Endothelial cell of umbilical vein (primary cell): ENCODE measurements around the gene TANGO2. TPM values are rescaled to one million over a fixed set of nuclear protein-coding genes. Genes with fewer than 3 reads are reported as not detected.

Experiments
- BruUV-seq: library from RNA; stranded (reverse); fragments of 400-500 nt; replicated peaks from 2 replicates; lab custom pipeline; 2021; lab: Mats Ljungman, UMichigan
- CTCF ChIA-PET: fragments of 300-600, 350-600 bp; sonication (Branson Sonifier 250); formaldehyde crosslinking; loops from one replicate; lab custom pipeline; 2021; ENCODE audit warnings: antibody characterized with exemption, inconsistent platforms; lab: Charles Lee
- POLR2A ChIA-PET: fragments of 300-600, 350-600 bp; sonication (Branson Sonifier 250); formaldehyde crosslinking; loops from one replicate; lab custom pipeline; 2021; ENCODE audit warnings: antibody characterized with exemption, inconsistent platforms; lab: Charles Lee
- DNase-seq: peaks from one replicate; pipeline ENCODE4 v3.0.0-alpha.2; 2011; ENCODE audit warnings: low read depth, low spot score
- FAIRE-seq: peaks from 2 replicates; lab custom pipeline; 2011; peaks lifted over from hg19 to GRCh38; lab: Jason Lieb, UNC
- H2AFZ ChIP-seq: 2 replicates; pipeline ENCODE4 v1.6.0; 2012; ENCODE audit warnings: low read depth, low read length, control low read depth, inconsistent platforms
- H3K27ac ChIP-seq: 2 replicates; pipeline ENCODE4 v1.5.1; 2011; ENCODE audit warnings: low read depth, mild to moderate bottlenecking, control low read depth, low read length, moderate library complexity; ENCODE audit not compliant: insufficient read depth
- H3K27me3 ChIP-seq, 2 experiments: 2 replicates each; pipeline versions ENCODE4 v1.6.0 to v1.6.1; 2011; ENCODE audit warnings: low read length in 2 of 2, mixed read lengths in 1 of 2; ENCODE audit not compliant: control insufficient read depth in 2 of 2, insufficient read depth in 2 of 2
- H3K36me3 ChIP-seq, 2 experiments: 2 replicates in 1 of 2; 3 replicates in 1 of 2; pipeline ENCODE4 v1.5.1; 2011; ENCODE audit warnings: low read length in 2 of 2, mild to moderate bottlenecking in 1 of 2, moderate library complexity in 1 of 2; ENCODE audit not compliant: control insufficient read depth in 2 of 2, insufficient read depth in 2 of 2; ENCODE audit errors: extremely low read depth in 1 of 2
- H3K4me1 ChIP-seq: 3 replicates; pipeline ENCODE4 v1.5.1; 2011; ENCODE audit warnings: mild to moderate bottlenecking, low read length; ENCODE audit not compliant: control insufficient read depth, insufficient read depth; ENCODE audit errors: extremely low read depth
- H3K4me2 ChIP-seq: 2 replicates; pipeline ENCODE4 v1.6.1; 2011; ENCODE audit warnings: low read length, control low read depth, mixed read lengths; ENCODE audit not compliant: insufficient read depth
- H3K4me3 ChIP-seq, 3 experiments: fragments of 200-600 bp in 1 of 3; sonication (generic), shearing (Covaris generic) in 1 of 3; replicated peaks in 1 of 3; 2 replicates each; pipeline ENCODE4 v1.5.1; 2011 to 2016; ENCODE audit warnings: control low read depth in 3 of 3, low read length in 3 of 3, mild to moderate bottlenecking in 2 of 3, inconsistent platforms in 1 of 3, low read depth in 1 of 3, moderate library complexity in 1 of 3; ENCODE audit not compliant: insufficient read depth in 1 of 3
- H3K79me2 ChIP-seq: 2 replicates; pipeline ENCODE4 v1.6.0; 2012; ENCODE audit warnings: low read length, inconsistent platforms; ENCODE audit not compliant: control insufficient read depth, insufficient read depth
- H3K9ac ChIP-seq: replicated peaks from 2 replicates; pipeline ENCODE3; 2011; ENCODE audit warnings: low read length, control low read depth; ENCODE audit not compliant: insufficient read depth; ENCODE audit errors: extremely low read depth
- H3K9me1 ChIP-seq: replicated peaks from 3 replicates; pipeline ENCODE4 v1.6.0; 2011; ENCODE audit warnings: mild to moderate bottlenecking, low read length; ENCODE audit not compliant: control insufficient read depth, insufficient read depth; ENCODE audit errors: extremely low read depth
- H3K9me3 ChIP-seq: replicated peaks from 2 replicates; pipeline ENCODE4 v1.5.1; 2012; ENCODE audit warnings: low read length, inconsistent platforms; ENCODE audit not compliant: control insufficient read depth, insufficient read depth
- H4K20me1 ChIP-seq: replicated peaks from 2 replicates; pipeline ENCODE3; 2011; ENCODE audit warnings: mild to moderate bottlenecking, low read length; ENCODE audit not compliant: control insufficient read depth, insufficient read depth; ENCODE audit errors: extremely low read depth
- EZH2 ChIP-seq: IDR thresholded peaks from 2 replicates; pipeline ENCODE4 v1.6.1; 2012; ENCODE audit warnings: borderline replicate concordance, low read depth, mild to moderate bottlenecking, moderate library complexity, low read length, inconsistent platforms; ENCODE audit not compliant: severe bottlenecking
- FOS ChIP-seq: IDR thresholded peaks from 2 replicates; pipeline ENCODE4 v1.6.1; 2011; ENCODE audit warnings: mild to moderate bottlenecking, low read length, moderate library complexity, borderline replicate concordance; ENCODE audit not compliant: insufficient read depth
- GATA2 ChIP-seq: IDR thresholded peaks from 2 replicates; pipeline ENCODE4 v1.7.0; 2011; ENCODE audit warnings: low read depth, mild to moderate bottlenecking, moderate library complexity, mixed read lengths, low read length; ENCODE audit not compliant: insufficient read length, insufficient read depth
- JUN ChIP-seq: IDR thresholded peaks from 2 replicates; pipeline ENCODE4 v1.6.1; 2011; ENCODE audit warnings: borderline replicate concordance, low read depth; ENCODE audit not compliant: insufficient read length, insufficient read depth
- MYC ChIP-seq: IDR thresholded peaks from one replicate; pipeline ENCODE4 v1.6.1; 2011; ENCODE audit warnings: mild to moderate bottlenecking, low read depth, low read length
- POLR2A ChIP-seq: IDR thresholded peaks from 2 replicates; pipeline ENCODE4 v1.6.1; 2012; ENCODE audit warnings: low read depth, mild to moderate bottlenecking, control low read depth, low read length
- dilution Hi-C: fragments of 300-500 bp; cut with MboI; formaldehyde crosslinking; loops from one replicate; pipeline ENCODE4 v1.15.0; 2019; ENCODE audit warnings: low sequenced_read_pairs; ENCODE audit not compliant: extremely low pct_ligation_motif_present
- intact Hi-C: fragments of 100-400 bp; cut with micrococcal nuclease; formaldehyde crosslinking; loops from one replicate; pipeline ENCODE4 v1.10.0; 2022
- polyA plus RNA-seq, 4 experiments: library from polyadenylated mRNA; depleted of rRNA in 3 of 4; stranded (reverse) in 3 of 4; unstranded in 1 of 4; fragments of >200 nt; gene quantifications; 2 replicates each; pipeline versions ENCODE4 v1.2.1 to v1.2.3, GENCODE V29; 2011 to 2012; ENCODE audit warnings: missing spikeins in 1 of 4
- total RNA-seq: library from RNA; stranded (reverse); gene quantifications from 2 replicates; pipeline ENCODE4 v1.2.3, GENCODE V29; 2021

TANGO2 gene
- total and polyA plus RNA-seq, 2 donors (not counting 3 experiments of a cell fraction or from before 2014, with no cell fraction given), result 40.0 to 49.3 TPM

DNA sequence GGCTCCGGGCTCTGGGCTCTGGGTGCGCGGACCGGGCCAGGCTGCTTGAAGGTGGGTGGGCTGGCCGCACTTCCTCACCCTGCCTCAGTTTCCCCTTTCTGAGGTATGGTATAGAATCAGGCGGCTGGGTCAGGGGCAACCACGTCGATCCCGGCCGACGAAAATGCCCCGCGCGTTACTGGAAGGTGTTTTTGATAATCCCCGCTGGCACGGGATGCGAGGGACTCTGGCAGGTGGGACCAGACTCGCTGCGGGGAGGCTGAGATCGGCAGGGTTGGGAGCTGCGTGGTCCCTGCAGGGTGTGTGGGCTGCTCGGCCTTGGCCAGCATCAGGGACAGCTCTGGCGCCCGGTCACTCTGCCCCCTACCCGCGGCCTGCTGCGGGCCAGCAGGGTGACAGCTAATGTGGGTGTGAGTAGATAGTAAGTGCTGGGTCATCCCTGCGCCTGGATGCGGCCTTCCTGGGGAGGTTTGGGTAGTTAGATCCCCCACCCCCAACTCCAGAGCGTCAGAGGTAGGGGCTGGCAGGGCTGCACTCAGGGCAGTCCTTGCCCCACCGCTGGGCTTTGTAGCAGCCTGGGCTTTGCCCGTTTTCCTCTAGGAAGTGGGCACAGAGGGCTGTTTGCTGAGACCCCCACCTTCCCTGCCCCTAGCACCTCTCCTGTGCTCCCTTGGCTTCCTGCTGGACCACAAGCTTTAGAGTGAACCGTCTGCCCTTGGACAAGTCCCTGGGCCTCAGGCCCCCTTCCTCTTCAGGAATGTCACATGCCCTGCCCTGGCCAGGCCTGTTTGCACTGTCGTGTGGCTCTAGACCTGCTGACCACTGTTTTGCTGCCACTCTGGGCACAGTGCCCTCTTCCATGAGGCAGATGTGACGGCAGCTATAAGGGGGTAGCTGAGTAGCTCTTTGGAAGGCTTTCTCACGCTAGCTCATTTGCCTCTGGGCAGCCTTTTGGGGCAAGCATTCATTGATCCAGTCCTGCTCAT is 579 bp downstream of the TANGO2 start:
- CTCF ChIA-PET, result interaction anchor here (1.0 to 2.7 kb wide), 8 partner anchors 10 to 291 kb away, joined by 3 to 10 read pairs (median 4); no protein-coding TSS in a partner anchor
- H4K20me1 ChIP-seq, result no peaks in the 10 kb centered on the region
- peak; percentile 61 for FAIRE-seq

DNA sequence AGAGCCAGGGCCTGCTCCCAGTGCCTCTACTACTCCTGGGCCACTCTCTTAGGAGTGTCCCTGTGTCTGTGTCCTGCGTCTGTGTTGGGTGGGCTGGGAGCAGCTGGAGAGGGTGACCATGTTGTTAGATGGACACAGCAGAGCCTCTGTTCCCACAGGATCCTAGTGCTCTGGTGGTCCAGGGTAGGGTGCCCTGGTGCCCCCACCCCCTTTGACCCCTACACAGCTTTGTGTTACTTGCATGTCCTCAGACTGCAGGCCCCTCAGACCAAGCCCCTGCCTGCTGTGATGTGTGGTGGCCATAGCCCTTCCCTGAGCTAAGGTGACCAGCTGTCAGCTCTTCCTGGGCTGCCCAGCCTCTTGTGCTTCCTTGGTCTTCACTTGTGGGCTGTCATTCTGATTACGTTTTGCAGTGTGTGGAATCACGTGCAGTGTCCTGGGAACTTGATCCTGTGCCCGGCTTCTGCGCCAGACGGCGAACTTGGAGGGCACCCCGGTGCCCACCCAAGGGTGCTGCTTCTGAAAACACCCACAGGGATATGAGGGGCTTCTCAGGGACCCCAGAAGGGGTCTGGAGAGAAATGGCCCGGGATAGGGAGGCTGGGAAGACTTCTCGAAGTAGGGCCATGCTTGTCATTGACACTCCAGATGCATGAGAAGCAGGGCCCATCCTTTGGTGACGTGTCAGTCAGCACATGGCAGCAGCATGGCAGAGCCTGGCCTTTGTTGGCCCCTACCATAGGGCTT is 1.5 kb downstream of the TANGO2 start:
- no peak for DNase-seq
- H4K20me1 ChIP-seq, result no peaks in the 10 kb centered on the region
- no peaks in the 10 kb centered on the region for H3K27me3 ChIP-seq
- peak overlapping the region; percentile 59 for H3K4me2 ChIP-seq
- H3K9me1 ChIP-seq, result no peaks in the 10 kb centered on the region
- no TSS peak for BruUV-seq
- H3K4me1 ChIP-seq, result peaks cover 12% of the 10 kb centered on the region
- no peak overlapping the region for H2AFZ ChIP-seq
- H3K79me2 ChIP-seq, result peaks cover 22% of the 10 kb centered on the region
- intact Hi-C loops (no loop called here), dilution Hi-C loops (no loop called here)
- no peak for TF ChIP-seq POLR2A
- no peak for TF ChIP-seq MYC
- no peak overlapping the region for H3K9ac ChIP-seq
- no peak for FAIRE-seq
- POLR2A ChIA-PET, result no interaction called here
- peak overlapping the region in 1 of 3 experiments; percentile 6 for H3K4me3 ChIP-seq
- no peak overlapping the region for H3K27ac ChIP-seq
- no peaks in the 10 kb centered on the region for H3K9me3 ChIP-seq
- CTCF ChIA-PET, result interaction anchor here (1.0 to 2.7 kb wide), 7 partner anchors 9 to 292 kb away, joined by 3 to 10 read pairs (median 4); no protein-coding TSS in a partner anchor
- no peaks in the 10 kb centered on the region for H3K36me3 ChIP-seq

More for the DNA sequence above, 579 bp downstream of the TANGO2 start:
- dilution Hi-C loops, result no loop called here
- H3K27ac ChIP-seq, result peak overlapping the region; percentile 74
- BruUV-seq, result TSS peak; percentile 26
- H3K9me3 ChIP-seq, result no peaks in the 10 kb centered on the region
- intact Hi-C loops, result loop anchor here (2.0 kb wide), 2 partner anchors 23 to 59 kb away; partner anchors contain the start of gene DGCR8
- no peaks in the 10 kb centered on the region for H3K36me3 ChIP-seq
- no peaks in the 10 kb centered on the region for H3K27me3 ChIP-seq
- peak overlapping the region; percentile 85 for H3K9ac ChIP-seq
- peak; percentile 42 for DNase-seq
- H3K79me2 ChIP-seq, result peaks cover 22% of the 10 kb centered on the region
- H3K4me3 ChIP-seq, result peak overlapping the region; percentile 69 to 82 (median 81)
- H2AFZ ChIP-seq, result peak overlapping the region; percentile 45
- H3K4me1 ChIP-seq, result peaks cover 17% of the 10 kb centered on the region
- POLR2A ChIA-PET, result no interaction called here
- no peak for TF ChIP-seq FOS
- no peak for TF ChIP-seq GATA2
- no peak for TF ChIP-seq MYC
- TF ChIP-seq JUN, result no peak
- TF ChIP-seq POLR2A, result no peak
- no peak for TF ChIP-seq EZH2
- H3K4me2 ChIP-seq, result peak overlapping the region; percentile 59
- H3K9me1 ChIP-seq, result no peaks in the 10 kb centered on the region
